Heart right ventricle (tissue), 16 donors: ENCODE measurements around the gene SLC38A11. TPM values are rescaled to one million over a fixed set of nuclear protein-coding genes. Genes with fewer than 3 reads are reported as not detected.

Experiments
- ATAC-seq, 8 donors: fragments of 200-7000 bp; cut with Tn5 transposase; one replicate each; pipeline ENCODE4 v1.9.1; 2020; ENCODE audit warnings: mild to moderate bottlenecking in 8 of 8, moderate library complexity in 8 of 8, moderate number of reproducible peaks in 1 of 8
- DNase-seq, 2 donors: peaks; one replicate each; pipeline ENCODE4 v3.0.0-alpha.2; 2020
- H3K27ac ChIP-seq, 10 donors: fragments of 200-600 bp; sonication (generic) in 2 of 10; one replicate each; pipeline versions ENCODE4 v1.5.0 to v1.8.0; 2020 to 2022; ENCODE audit warnings: mild to moderate bottlenecking in 3 of 10
- H3K27me3 ChIP-seq, 7 donors: fragments of 200-600 bp; one replicate each; pipeline ENCODE4 v1.8.0; 2021 to 2022; ENCODE audit warnings: mild to moderate bottlenecking in 2 of 7
- H3K36me3 ChIP-seq, 9 donors: fragments of 200-600 bp; sonication (generic) in 1 of 9; one replicate each; pipeline versions ENCODE4 v1.5.0 to v1.8.0; 2020 to 2022; ENCODE audit warnings: mild to moderate bottlenecking in 2 of 9
- H3K4me1 ChIP-seq, 9 donors: fragments of 200-600 bp; sonication (generic) in 1 of 9; one replicate each; pipeline versions ENCODE4 v1.5.0 to v1.8.0; 2020 to 2022; ENCODE audit warnings: mild to moderate bottlenecking in 4 of 9
- H3K4me3 ChIP-seq, 10 donors: fragments of 200-600 bp; sonication (generic) in 2 of 10; one replicate each; pipeline versions ENCODE4 v1.5.0 to v1.8.0; 2020 to 2022; ENCODE audit warnings: mild to moderate bottlenecking in 7 of 10, moderate library complexity in 2 of 10
- H3K9me3 ChIP-seq, 11 donors: fragments of 200-600 bp in 10 of 11; sonication (generic) in 2 of 11; one replicate each; pipeline versions ENCODE4 v1.5.0 to v1.8.0; 2013 to 2022; ENCODE audit warnings: mild to moderate bottlenecking in 2 of 11, control low read depth in 1 of 11, moderate library complexity in 1 of 11
- WGBS, 2 donors: extraction: QIAGEN DNeasy Blood & Tissue Kit; methylation state at CpG; one replicate each; pipeline ENCODE4 v1.1.7; 2013; ENCODE audit warnings: inconsistent platforms in 1 of 2; 5-methylcytosine and 5-hydroxymethylcytosine counted together
- intact Hi-C, 10 donors: fragments of 100-400 bp; cut with DNase I; formaldehyde crosslinking; loops; one replicate each; pipeline versions ENCODE4 v1.11.1 to v1.14.2; 2022
- polyA plus RNA-seq, 2 donors: library from polyadenylated mRNA; stranded (reverse); fragments of 200-250 nt; gene quantifications; one replicate each; pipeline ENCODE4 v1.2.3, GENCODE V29; 2013
- total RNA-seq, 10 donors: library from RNA; stranded (reverse); fragmentation: NEBNext Ultra II Directional in 3 of 10; extraction: Animal tissue kit (Norgen Biotek cat#: 25700) in 3 of 10; gene quantifications; one replicate each; pipeline versions ENCODE4 v1.2.1 to v1.2.4, GENCODE V29; 2021 to 2023
- TF ChIP-seq, protein P1 (sequence below), 9 donors: fragments of 200-600 bp; sonication (generic) in 2 of 9; IDR thresholded peaks; one replicate each; pipeline versions ENCODE4 v1.5.0 to v1.8.0; 2021 to 2022; ENCODE audit warnings: antibody characterized with exemption in 9 of 9, mild to moderate bottlenecking in 5 of 9, moderate library complexity in 1 of 9
- donor health status: Arrhythmogenic right ventricular cardiomyopathy.
- donor health status: ischemic (EF 13 %, LVEDD 7.1; RV severe dilation, severe dysfunction).
- donor health status: healthy with polysubstance abuse.
- donor health status: DM: no; HTN: yes; CAD: no.
- donor health status: DM: no; HTN: no; CAD: no.
- donor health status: ischemic (EF 25% LVEDD 6.9; RV normal size, moderate dysfunction).
- donor health status: ischemic (EF 25% LVEDD 5.7; RV mildly dilated, moderate dysfunction).
- donor health status: healthy.
- donor health status: DM: yes; HTN: yes; CAD: no.
- donor health status: Ischemic cardiomyopathy.
- donor health status: ischemic (EF 35%, LVEDD 5.7; RV mildly dilated, moderate dysfunction).
- donor health status: nonischemic (EF 11% LVEDD 7.7; RV severe dilation, severe dysfunction).
- donor health status: DM: yes; HTN: yes; CAD: no.
- donor health status: PGD.
- donor health status: ischemic (EF 29% LVEDD 5.4; RV normal size, mild dysfunction).
- donor health status: nonischemic (EF 23%, LVEDD 6.1; RV moderate dilation, normal function).

SLC38A11 gene
- total and polyA plus RNA-seq, 12 donors, result 0.11 to 3.0 (median 0.45) TPM; not detected in 1

DNA sequence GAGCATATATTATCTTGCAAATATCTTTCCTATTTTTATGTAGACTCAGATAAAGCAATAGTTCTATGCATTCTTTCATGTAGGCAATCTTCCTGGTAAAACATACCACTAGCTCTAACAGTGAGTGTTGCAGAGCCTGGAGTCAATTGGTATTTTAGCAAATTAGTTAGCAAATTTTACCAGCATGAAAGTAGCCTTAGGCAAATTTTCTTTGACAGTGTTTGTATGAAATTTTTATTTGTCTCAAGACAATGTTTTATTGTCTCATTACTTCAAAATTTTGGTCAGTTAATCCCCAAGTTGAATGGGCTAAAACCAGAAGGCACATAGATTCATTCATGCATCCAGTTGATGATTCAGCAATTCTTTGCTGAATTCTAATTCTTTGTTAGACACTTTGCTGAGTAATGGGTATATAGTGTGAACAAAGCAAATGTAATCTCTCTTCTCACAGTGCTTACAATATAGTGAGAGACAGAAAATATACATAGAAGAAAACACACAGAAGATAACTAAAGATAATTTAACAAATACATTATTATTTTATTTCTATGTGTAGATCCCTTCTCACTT lies 27.1 kb downstream of the SLC38A11 start:
- Histone ChIP-seq H3K9me3 (peaks cover 0 to 6% (median 0%) of the 10 kb centered on the region in 11 donors), H3K36me3 (no peaks in the 10 kb centered on the region), H3K27ac (no peak overlapping the region), H3K4me1 (no peaks in the 10 kb centered on the region), H3K4me3 (no peak overlapping the region), H3K27me3 (no peaks in the 10 kb centered on the region)
- TF ChIP-seq, protein P1, sequence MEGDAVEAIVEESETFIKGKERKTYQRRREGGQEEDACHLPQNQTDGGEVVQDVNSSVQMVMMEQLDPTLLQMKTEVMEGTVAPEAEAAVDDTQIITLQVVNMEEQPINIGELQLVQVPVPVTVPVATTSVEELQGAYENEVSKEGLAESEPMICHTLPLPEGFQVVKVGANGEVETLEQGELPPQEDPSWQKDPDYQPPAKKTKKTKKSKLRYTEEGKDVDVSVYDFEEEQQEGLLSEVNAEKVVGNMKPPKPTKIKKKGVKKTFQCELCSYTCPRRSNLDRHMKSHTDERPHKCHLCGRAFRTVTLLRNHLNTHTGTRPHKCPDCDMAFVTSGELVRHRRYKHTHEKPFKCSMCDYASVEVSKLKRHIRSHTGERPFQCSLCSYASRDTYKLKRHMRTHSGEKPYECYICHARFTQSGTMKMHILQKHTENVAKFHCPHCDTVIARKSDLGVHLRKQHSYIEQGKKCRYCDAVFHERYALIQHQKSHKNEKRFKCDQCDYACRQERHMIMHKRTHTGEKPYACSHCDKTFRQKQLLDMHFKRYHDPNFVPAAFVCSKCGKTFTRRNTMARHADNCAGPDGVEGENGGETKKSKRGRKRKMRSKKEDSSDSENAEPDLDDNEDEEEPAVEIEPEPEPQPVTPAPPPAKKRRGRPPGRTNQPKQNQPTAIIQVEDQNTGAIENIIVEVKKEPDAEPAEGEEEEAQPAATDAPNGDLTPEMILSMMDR (IDR thresholded peaks at IDR 0.05), result no peak
- DNase-seq (no peak), ATAC-seq (no peak)
- intact Hi-C loops, result no loop called here

GRCh38 chr2:164922134-164922533 lies 33.2 kb downstream of the SLC38A11 start:
- Histone ChIP-seq H3K36me3 (no peaks in the 10 kb centered on the region), H3K4me3 (no peak overlapping the region), H3K9me3 (no peaks in the 10 kb centered on the region), H3K27me3 (no peaks in the 10 kb centered on the region), H3K4me1 (peaks cover 0 to 4% (median 0%) of the 10 kb centered on the region in 9 donors), H3K27ac (no peak overlapping the region)
- ATAC-seq, result no peak
- WGBS, 2 donors, result 54 to 55% methylated on average over 3 of the region's 3 CpGs
- DNase-seq, result no peak
- intact Hi-C loops, result no loop called here
- TF ChIP-seq, protein P1 (IDR thresholded peaks at IDR 0.05), result no peak

DNA sequence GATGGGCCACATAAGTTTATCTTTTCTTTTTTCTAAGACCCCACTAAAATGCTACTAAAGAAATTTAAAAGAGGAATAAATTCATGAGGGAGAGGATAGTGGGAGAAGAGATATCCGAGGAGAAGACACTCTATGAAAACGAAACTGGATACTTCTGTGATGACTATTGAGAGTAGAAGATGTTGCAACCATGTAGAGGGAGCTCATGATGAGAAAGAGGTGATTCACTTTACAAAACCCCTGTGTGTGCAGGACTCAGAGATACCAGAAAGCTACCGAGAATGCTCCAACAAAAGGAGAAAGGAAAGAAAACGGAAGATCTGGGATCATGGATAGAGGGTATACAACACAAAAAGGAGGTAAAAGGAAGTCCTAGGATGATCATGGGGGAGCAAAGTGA lies 34.9 kb downstream of the SLC38A11 start:
- no peak overlapping the region for H3K4me3 ChIP-seq
- H3K9me3 ChIP-seq, result no peaks in the 10 kb centered on the region
- no peak overlapping the region for H3K27ac ChIP-seq
- ATAC-seq (peak in 1 of 8 donors; percentile 68), DNase-seq (no peak)
- 81 to 88% methylated on average over 4 of the region's 4 CpGs for WGBS, 2 donors
- H3K27me3 ChIP-seq, result no peaks in the 10 kb centered on the region
- H3K4me1 ChIP-seq, result peaks cover 0 to 6% (median 0%) of the 10 kb centered on the region in 9 donors
- intact Hi-C loops, result no loop called here
- TF ChIP-seq, protein P1 (IDR thresholded peaks at IDR 0.05), result no peak
- H3K36me3 ChIP-seq, result no peaks in the 10 kb centered on the region

GRCh38 chr2:164917296-164917903 lies 37.9 kb downstream of the SLC38A11 start:
- ATAC-seq, result peak in 7 of 8 donors; percentile 55 to 79 (median 68)
- peak; percentile 16 to 49 for DNase-seq
- Histone ChIP-seq H3K4me1 (peaks cover 0 to 25% (median 15%) of the 10 kb centered on the region in 9 donors), H3K4me3 (no peak overlapping the region), H3K27me3 (no peaks in the 10 kb centered on the region), H3K36me3 (no peaks in the 10 kb centered on the region), H3K9me3 (no peaks in the 10 kb centered on the region), H3K27ac (no peak overlapping the region)
- TF ChIP-seq, protein P1 (IDR thresholded peaks at IDR 0.05), result peak; percentile 23 to 80 (median 66)
- WGBS, 2 donors, result 34 to 38% methylated on average over 3 of the region's 3 CpGs
- intact Hi-C loops, result loop anchor here in 8 of 10 donors (1.0 to 10.0 kb wide), 6 partner anchors 70 to 181 kb away; partner anchors contain the start of gene COBLL1 (in 3 of the 8)
